ENCODE results near the gene TEAD4.

- no peak for TF ChIP-seq EZH2 (IDR thresholded peaks at IDR 0.05; ENCODE audit: borderline replicate concordance)
- TF ChIP-seq, protein P1, sequence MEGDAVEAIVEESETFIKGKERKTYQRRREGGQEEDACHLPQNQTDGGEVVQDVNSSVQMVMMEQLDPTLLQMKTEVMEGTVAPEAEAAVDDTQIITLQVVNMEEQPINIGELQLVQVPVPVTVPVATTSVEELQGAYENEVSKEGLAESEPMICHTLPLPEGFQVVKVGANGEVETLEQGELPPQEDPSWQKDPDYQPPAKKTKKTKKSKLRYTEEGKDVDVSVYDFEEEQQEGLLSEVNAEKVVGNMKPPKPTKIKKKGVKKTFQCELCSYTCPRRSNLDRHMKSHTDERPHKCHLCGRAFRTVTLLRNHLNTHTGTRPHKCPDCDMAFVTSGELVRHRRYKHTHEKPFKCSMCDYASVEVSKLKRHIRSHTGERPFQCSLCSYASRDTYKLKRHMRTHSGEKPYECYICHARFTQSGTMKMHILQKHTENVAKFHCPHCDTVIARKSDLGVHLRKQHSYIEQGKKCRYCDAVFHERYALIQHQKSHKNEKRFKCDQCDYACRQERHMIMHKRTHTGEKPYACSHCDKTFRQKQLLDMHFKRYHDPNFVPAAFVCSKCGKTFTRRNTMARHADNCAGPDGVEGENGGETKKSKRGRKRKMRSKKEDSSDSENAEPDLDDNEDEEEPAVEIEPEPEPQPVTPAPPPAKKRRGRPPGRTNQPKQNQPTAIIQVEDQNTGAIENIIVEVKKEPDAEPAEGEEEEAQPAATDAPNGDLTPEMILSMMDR (IDR thresholded peaks at IDR 0.05; ENCODE audit: poor library complexity), result no peak
- TF ChIP-seq EZH2phosphoT487 (IDR thresholded peaks at IDR 0.05; ENCODE audit: low read depth, severe bottlenecking, unreplicated experiment), result no peak
Measured at GRCh38 chr12:2992724-2993123, 33.5 kb downstream of the TEAD4 start.

Measured in hepatocyte (in vitro differentiated cells).